Lung microvascular endothelial cell (primary cell): ENCODE measurements around the gene ABL1. TPM values are rescaled to one million over a fixed set of nuclear protein-coding genes. Genes with fewer than 3 reads are reported as not detected.

Source experiments
- DNase-seq, 2 donors: peaks; one replicate each; pipeline versions ENCODE4 v3.0.0 to v3.0.0-alpha.2; 2010; ENCODE audit warnings: low read depth in 2 of 2
- total RNA-seq: library from RNA; depleted of rRNA; stranded (reverse); fragments of >200 nt; gene quantifications from 2 replicates; pipeline ENCODE4 v1.2.1, GENCODE V29; 2014

Gene ABL1
- total RNA-seq, 1 donor from 2014 or later = 20.4 TPM

DNA sequence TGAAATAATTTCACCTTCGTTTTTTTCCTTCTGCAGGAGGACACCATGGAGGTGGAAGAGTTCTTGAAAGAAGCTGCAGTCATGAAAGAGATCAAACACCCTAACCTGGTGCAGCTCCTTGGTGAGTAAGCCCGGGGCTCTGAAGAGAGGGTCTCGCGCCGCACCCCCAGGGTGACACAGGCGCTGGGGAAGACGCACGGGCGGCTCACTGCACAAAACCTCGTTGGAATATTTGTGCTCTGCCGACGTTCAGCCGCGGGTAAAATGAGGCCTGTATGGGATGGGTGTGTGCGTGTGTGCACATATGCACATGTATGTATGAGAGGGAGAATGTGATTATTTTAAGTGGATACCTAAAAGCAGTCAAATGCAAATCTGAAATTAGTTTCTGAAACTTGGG is 37.0 kb downstream of the ABL1 start:
- DNase-seq = no peak

- DNase-seq = no peak
These were observed 37.5 kb downstream of the ABL1 start for GRCh38 chr9:130872508-130872907.

DNA sequence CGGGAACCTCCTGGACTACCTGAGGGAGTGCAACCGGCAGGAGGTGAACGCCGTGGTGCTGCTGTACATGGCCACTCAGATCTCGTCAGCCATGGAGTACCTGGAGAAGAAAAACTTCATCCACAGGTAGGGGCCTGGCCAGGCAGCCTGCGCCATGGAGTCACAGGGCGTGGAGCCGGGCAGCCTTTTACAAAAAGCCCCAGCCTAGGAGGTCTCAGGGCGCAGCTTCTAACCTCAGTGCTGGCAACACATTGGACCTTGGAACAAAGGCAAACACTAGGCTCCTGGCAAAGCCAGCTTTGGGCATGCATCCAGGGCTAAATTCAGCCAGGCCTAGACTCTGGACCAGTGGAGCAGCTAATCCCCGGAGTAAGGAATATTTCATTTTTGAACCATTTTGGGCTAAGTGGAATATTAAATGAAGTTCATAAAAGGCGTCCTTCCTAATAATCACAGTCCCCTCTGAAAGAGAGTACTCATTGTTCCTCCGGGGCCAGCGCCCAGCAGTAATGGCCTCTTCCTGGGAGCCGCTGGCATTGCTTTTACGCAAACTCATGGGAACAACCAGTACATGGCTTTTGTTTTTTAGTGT is 38.0 kb downstream of the ABL1 start:
- DNase-seq = no peak

- DNase-seq = no peak
These were observed 38.9 kb downstream of the ABL1 start for GRCh38 chr9:130873966-130874365.

- no peak for DNase-seq
These were observed 39.7 kb downstream of the ABL1 start for GRCh38 chr9:130874783-130875182.

DNA sequence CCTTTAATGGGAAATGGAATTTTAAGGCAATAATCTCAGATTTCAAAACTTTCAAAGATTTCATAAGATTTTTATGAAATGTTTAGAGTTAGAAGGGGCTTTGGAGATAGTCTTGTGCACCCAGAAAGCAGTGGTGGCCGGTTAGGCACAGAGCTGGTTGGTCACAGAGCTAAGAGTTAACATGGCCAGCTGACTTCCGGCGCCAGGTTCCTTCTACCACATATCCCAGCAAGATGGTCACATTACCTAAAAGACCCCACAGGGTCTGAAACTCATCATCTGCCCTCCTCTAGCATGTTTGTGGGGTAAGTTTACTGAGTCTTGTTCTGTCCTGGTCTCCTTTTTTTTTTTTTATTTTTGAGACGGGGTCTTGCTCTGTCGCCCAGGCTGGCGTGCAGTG is 42.2 kb downstream of the ABL1 start:
- no peak for DNase-seq

- DNase-seq = no peak
These were observed 43.2 kb downstream of the ABL1 start for GRCh38 chr9:130878295-130878694.

GRCh38 chr9:130879863-130880411 is 44.9 kb downstream of the ABL1 start:
- no peak for DNase-seq

DNA sequence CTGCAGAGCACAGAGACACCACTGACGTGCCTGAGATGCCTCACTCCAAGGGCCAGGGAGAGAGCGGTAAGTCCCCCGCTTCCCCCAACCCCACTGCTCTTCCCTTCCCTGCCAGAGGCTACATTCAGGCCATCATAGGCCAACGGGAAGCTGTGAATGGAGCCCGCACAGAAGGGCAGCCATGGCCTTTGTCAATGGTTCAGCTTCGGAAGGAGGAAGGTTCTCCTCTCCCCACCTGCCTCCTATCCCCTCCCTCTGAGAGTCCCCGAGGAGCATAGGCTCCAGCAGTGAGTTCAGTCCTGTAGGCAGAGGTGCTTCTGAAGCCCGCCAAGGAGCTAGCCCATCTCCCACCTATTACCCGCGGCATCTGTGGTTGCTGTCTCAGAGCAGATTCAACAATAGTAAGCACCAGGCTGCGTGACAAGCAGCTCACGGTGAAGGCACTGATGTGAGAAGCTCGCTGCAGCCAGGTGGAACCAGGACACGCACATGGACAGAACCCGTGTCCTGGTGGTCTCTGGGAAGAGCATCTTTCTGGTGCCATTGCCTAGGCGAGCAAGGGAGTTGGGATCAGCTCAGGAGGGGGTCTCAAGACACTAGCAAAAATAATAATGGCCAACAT is 45.7 kb downstream of the ABL1 start:
- no peak for DNase-seq

- no peak for DNase-seq
These were observed 46.5 kb downstream of the ABL1 start for GRCh38 chr9:130881516-130881915.

- no peak for DNase-seq
These were observed 47.7 kb downstream of the ABL1 start for GRCh38 chr9:130882696-130883225.

DNA sequence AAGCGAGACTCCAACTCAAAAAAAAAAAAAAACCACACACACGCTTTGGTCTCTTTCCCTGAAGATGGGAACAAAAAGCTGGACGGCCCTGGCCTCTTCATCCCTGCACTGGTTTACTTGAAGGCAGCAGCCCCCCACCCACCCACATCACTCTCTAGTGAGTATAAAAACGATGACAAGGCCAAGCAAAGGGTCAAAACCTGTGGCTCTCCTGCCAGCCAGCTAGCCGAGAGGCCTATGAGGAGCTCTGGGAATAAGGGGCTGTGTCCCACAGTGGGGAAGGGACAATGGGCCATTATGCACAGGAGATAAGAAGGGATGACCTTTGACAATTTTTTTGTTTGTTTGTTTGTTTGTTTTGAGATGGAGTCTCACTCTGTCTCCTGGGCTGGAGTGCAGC is 48.4 kb downstream of the ABL1 start:
- no peak for DNase-seq

GRCh38 chr9:130884111-130884531 is 49.1 kb downstream of the ABL1 start:
- no peak for DNase-seq

DNA sequence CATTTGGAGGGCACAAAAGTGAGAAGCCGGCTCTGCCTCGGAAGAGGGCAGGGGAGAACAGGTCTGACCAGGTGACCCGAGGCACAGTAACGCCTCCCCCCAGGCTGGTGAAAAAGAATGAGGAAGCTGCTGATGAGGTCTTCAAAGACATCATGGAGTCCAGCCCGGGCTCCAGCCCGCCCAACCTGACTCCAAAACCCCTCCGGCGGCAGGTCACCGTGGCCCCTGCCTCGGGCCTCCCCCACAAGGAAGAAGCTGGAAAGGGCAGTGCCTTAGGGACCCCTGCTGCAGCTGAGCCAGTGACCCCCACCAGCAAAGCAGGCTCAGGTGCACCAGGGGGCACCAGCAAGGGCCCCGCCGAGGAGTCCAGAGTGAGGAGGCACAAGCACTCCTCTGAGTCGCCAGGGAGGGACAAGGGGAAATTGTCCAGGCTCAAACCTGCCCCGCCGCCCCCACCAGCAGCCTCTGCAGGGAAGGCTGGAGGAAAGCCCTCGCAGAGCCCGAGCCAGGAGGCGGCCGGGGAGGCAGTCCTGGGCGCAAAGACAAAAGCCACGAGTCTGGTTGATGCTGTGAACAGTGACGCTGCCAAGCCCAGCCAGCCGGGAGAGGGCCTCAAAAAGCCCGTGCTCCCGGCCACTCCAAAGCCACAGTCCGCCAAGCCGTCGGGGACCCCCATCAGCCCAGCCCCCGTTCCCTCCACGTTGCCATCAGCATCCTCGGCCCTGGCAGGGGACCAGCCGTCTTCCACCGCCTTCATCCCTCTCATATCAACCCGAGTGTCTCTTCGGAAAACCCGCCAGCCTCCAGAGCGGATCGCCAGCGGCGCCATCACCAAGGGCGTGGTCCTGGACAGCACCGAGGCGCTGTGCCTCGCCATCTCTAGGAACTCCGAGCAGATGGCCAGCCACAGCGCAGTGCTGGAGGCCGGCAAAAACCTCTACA is 49.8 kb downstream of the ABL1 start:
- DNase-seq = no peak

DNA sequence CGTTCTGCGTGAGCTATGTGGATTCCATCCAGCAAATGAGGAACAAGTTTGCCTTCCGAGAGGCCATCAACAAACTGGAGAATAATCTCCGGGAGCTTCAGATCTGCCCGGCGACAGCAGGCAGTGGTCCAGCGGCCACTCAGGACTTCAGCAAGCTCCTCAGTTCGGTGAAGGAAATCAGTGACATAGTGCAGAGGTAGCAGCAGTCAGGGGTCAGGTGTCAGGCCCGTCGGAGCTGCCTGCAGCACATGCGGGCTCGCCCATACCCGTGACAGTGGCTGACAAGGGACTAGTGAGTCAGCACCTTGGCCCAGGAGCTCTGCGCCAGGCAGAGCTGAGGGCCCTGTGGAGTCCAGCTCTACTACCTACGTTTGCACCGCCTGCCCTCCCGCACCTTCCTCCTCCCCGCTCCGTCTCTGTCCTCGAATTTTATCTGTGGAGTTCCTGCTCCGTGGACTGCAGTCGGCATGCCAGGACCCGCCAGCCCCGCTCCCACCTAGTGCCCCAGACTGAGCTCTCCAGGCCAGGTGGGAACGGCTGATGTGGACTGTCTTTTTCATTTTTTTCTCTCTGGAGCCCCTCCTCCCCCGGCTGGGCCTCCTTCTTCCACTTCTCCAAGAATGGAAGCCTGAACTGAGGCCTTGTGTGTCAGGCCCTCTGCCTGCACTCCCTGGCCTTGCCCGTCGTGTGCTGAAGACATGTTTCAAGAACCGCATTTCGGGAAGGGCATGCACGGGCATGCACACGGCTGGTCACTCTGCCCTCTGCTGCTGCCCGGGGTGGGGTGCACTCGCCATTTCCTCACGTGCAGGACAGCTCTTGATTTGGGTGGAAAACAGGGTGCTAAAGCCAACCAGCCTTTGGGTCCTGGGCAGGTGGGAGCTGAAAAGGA is 50.7 kb downstream of the ABL1 start:
- DNase-seq = no peak

DNA sequence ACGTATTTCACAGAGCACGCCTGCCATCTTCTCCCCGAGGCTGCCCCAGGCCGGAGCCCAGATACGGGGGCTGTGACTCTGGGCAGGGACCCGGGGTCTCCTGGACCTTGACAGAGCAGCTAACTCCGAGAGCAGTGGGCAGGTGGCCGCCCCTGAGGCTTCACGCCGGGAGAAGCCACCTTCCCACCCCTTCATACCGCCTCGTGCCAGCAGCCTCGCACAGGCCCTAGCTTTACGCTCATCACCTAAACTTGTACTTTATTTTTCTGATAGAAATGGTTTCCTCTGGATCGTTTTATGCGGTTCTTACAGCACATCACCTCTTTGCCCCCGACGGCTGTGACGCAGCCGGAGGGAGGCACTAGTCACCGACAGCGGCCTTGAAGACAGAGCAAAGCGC is 51.9 kb downstream of the ABL1 start:
- DNase-seq = no peak

DNA sequence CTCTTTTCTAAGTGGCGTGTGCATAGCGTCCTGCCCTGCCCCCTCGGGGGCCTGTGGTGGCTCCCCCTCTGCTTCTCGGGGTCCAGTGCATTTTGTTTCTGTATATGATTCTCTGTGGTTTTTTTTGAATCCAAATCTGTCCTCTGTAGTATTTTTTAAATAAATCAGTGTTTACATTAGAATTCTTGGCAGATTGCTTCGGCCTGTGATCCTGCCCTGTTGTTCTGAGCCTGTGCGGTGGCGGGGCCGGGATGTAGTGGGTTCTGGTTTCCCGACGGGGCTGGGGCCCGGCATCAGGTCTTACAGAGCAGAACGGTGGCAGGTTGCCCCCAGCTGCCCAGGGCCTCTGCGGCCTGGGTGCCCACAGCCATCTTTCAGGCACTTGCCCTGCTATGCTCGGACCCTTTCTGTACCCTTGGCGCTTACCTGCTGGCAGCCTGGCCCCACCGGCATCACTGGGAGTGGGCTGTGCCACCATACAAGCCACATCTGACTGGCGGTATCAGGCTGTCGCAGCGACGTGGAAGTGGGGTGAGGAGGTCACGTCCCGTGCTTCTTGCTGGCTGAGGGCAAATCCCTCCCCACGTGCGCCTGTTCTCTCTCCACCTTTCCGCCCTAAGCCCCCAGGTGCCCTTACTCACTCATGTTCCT is 52.6 kb downstream of the ABL1 start:
- no peak for DNase-seq

DNA sequence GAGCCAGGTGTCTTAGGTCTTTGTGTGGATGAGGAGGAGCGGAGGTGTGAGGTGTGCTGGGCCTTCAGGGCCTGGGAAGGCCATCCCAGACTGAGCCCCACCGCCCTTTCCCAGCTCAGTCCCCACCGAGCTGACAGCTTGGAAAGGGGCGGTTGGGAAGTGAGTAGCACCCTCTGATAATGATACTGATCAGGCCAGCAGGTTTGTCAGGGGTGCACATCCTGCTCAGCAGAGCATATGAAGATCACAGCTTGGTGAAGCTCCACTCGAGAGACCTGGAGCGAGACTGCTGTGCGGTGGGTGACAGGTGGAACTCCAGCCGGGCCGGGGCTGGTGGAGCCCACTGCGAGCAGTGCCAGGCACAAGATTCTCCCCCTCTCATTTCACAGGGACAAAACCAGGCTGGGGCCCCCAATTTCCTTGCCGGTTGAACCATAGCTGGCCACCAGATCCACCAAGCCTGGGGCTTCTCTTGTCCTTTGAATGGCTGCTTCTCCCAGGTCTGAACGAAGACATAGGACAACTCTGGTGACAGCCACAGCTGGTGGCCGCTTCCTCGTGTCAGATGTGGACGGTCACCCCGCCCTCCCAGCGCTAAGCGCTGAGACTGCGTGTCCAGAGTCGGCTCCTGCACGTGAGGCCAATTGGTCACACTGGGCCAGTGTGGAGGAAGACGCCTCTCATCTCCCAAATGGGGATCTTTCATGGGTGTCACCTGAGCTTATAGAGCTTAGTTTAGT is 53.3 kb downstream of the ABL1 start:
- no peak for DNase-seq

DNA sequence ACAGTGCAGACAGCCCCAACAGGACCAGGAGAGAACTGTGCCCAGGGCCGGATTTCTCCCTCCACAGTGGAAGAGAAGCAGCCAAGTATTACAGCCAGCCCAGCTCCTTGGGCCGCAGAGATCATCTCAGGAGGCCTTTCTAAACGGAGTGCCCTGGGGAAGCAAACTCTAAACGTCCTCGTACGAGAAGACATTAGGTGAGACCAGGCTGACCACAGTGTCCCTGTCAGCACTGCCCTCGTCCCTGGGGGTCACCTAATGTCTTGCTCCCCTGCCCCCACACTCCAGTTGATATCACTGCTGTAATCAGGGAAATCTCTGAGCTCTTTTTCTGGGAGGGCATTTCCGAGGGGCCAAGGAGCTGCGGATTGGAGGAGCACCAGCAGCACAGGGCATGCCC is 55.1 kb downstream of the ABL1 start:
- DNase-seq = no peak
